Measurements from ENCODE around the gene FUT8. TPM values are rescaled to one million over a fixed set of nuclear protein-coding genes. Genes with fewer than 3 reads are reported as not detected.

FUT8 gene
- total and polyA plus RNA-seq, 2 of the 8 experiments (the other 6 are each of a cell fraction or from before 2014, with no cell fraction given): 10.5 to 25.1 TPM

- TF ChIP-seq CBX5 (IDR thresholded peaks at IDR 0.05; ENCODE audit: low read depth, low read length) (no peak), CREB1 (IDR thresholded peaks at IDR 0.05) (no peak), HDAC6 (IDR thresholded peaks at IDR 0.05; ENCODE audit: low read depth, low read length) (no peak)
- H2BK12ac ChIP-seq (ENCODE audit: low read depth, low read length): no peak overlapping the region
- no peak for DNase-seq (ENCODE audit: low read depth in 1 of 2, low spot score in 2 of 2)
- H3K14ac ChIP-seq (ENCODE audit: insufficient read length): no peak overlapping the region
- POLR2A ChIA-PET (ENCODE audit: partially characterized antibody): no interaction called here
- peaks cover 0 to 4% (median 0%) of the 10 kb centered on the region in 4 experiments; a peak in 1 of 7 replicates for H3K4me1 ChIP-seq (replicated peaks in 1 of 4; ENCODE audit: control insufficient read depth in 3 of 4, insufficient read depth in 4 of 4, low read length in 3 of 4)
- H3K4me2 ChIP-seq (ENCODE audit: insufficient read depth in 1 of 2, low read depth in 2 of 2, low read length in 2 of 2): no peak overlapping the region
- no peak overlapping the region for H4K91ac ChIP-seq (replicated peaks; ENCODE audit: insufficient read length, low read length)
- H3K27me3 ChIP-seq (replicated peaks in 1 of 4; ENCODE audit: control insufficient read depth in 3 of 4, extremely low read depth in 1 of 4, insufficient read depth in 3 of 4, low read length in 3 of 4): peaks cover 15 to 34% (median 22%) of the 10 kb centered on the region in 4 experiments
- no peaks in the 10 kb centered on the region for H3K36me3 ChIP-seq (ENCODE audit: control insufficient read depth in 2 of 4, insufficient read depth in 4 of 4, low read length in 3 of 4)
- no peak overlapping the region for H3K4me3 ChIP-seq (ENCODE audit: extremely low read depth in 1 of 4, insufficient read depth in 2 of 4, low read depth in 3 of 4, low read length in 4 of 4)
- no peak overlapping the region for H3K18ac ChIP-seq (ENCODE audit: extremely low read depth, low read length)
- WGBS, 2 experiments (ENCODE audit: extremely low coverage in 1 of 2, insufficient coverage in 1 of 2, insufficient read length in 1 of 2, insufficient replicate concordance in 2 of 2, low coverage in 1 of 2, low lambda C conversion rate in 2 of 2, missing lambda C conversion rate in 1 of 2): 87% methylated on average over 1 of the region's 1 CpG; no CpG with 5 or more reads in 1 of the 2 experiments
- H4K8ac ChIP-seq (ENCODE audit: extremely low read depth, insufficient read depth, low read length): no peak overlapping the region
- H4K5ac ChIP-seq (ENCODE audit: insufficient read length, low read depth, low read length): no peak overlapping the region
- no peak overlapping the region for H2BK5ac ChIP-seq (ENCODE audit: low read depth, low read length)
- no peaks in the 10 kb centered on the region for H3K23me2 ChIP-seq (ENCODE audit: low read depth, low read length)
- H2BK20ac ChIP-seq (ENCODE audit: low read length): no peak overlapping the region
- H3K56ac ChIP-seq (replicated peaks; ENCODE audit: insufficient read length, low read depth, low read length): no peak overlapping the region
- H3K9me3 ChIP-seq (ENCODE audit: insufficient read depth in 2 of 2, low read depth in 1 of 2, low read length in 1 of 2): 0 out of 4 replicates have a peak, but pooled peaks cover 0 to 2% of the 10 kb centered on the region in 2 experiments
- CTCF ChIA-PET (ENCODE audit: partially characterized antibody): interaction anchor here (1.2 to 1.5 kb wide), 2 partner anchors 17 to 458 kb away, joined by 3 to 6 read pairs; no protein-coding TSS in a partner anchor
- H4K20me1 ChIP-seq (replicated peaks in 1 of 2; ENCODE audit: control insufficient read depth in 1 of 2, insufficient read depth in 2 of 2, low read length in 2 of 2): peaks cover 2 to 12% of the 10 kb centered on the region in 2 experiments
- no peak overlapping the region for H3K27ac ChIP-seq (ENCODE audit: low read depth, low read length)
- no peak for FAIRE-seq
- H3K79me1 ChIP-seq (ENCODE audit: low read depth, low read length): no peaks in the 10 kb centered on the region
- no peak overlapping the region for H3K23ac ChIP-seq (ENCODE audit: insufficient read length)
- no peak overlapping the region for H2BK15ac ChIP-seq (ENCODE audit: low read length)
- no peak overlapping the region for H2AK5ac ChIP-seq (ENCODE audit: low read depth, low read length)
- H2BK120ac ChIP-seq (replicated peaks; ENCODE audit: low read depth, low read length): no peak overlapping the region
- no peak overlapping the region for H3K9ac ChIP-seq (replicated peaks in 1 of 4; ENCODE audit: extremely low read depth in 1 of 4, low read depth in 3 of 4, low read length in 3 of 4)
- H3K79me2 ChIP-seq (ENCODE audit: control insufficient read depth in 1 of 2, insufficient read depth in 2 of 2, low read length in 2 of 2): no peaks in the 10 kb centered on the region
- no peak overlapping the region for H2AFZ ChIP-seq (ENCODE audit: low read length)
- H3K4ac ChIP-seq (replicated peaks; ENCODE audit: insufficient read length, low read depth, low read length): no peak overlapping the region
These were observed 90.2 kb downstream of the FUT8 start for GRCh38 chr14:65502676-65503124.

Data from H1 (cell line).